H7 (cell line): Measurements from ENCODE around the gene CTCF. TPM values are rescaled to one million over a fixed set of nuclear protein-coding genes. Genes with fewer than 3 reads are reported as not detected.
A peak's percentile ranks its signal among the peaks of the same experiment; 100 is the strongest.

Experiments
- DNase-seq: peaks from one replicate; pipeline ENCODE4 v3.0.0; 2012
- H3K27me3 ChIP-seq: 2 replicates; pipeline ENCODE4 v1.6.0; 2011; ENCODE audit warnings: mild to moderate bottlenecking, low read length; ENCODE audit not compliant: control insufficient read depth, insufficient read depth
- H3K36me3 ChIP-seq: replicated peaks from 2 replicates; pipeline ENCODE4 v1.5.1; 2011; ENCODE audit warnings: low read length; ENCODE audit not compliant: control insufficient read depth, insufficient read depth
- H3K4me3 ChIP-seq: 2 replicates; pipeline ENCODE4 v1.5.1; 2011; ENCODE audit warnings: low read depth, mild to moderate bottlenecking, control low read depth, low read length, moderate library complexity; ENCODE audit not compliant: insufficient read depth
- total RNA-seq: library from RNA; depleted of rRNA; stranded (reverse); fragments of >200 nt; shearing (Covaris generic); gene quantifications from 2 replicates; pipeline ENCODE4 v1.2.3, GENCODE V29; 2014

The CTCF gene
- total RNA-seq, 1 experiment from 2014 or later: 35.7 TPM

- Histone ChIP-seq H3K36me3 (no peaks in the 10 kb centered on the region), H3K27me3 (no peaks in the 10 kb centered on the region), H3K4me3 (no peak overlapping the region)
- DNase-seq: no peak
Measured at GRCh38 chr16:67549936-67550335, 12.4 kb upstream of the CTCF start.

GRCh38 chr16:67551091-67551490, 11.2 kb upstream of the CTCF start:
- no peaks in the 10 kb centered on the region for H3K27me3 ChIP-seq
- DNase-seq: no peak
- H3K4me3 ChIP-seq: no peak overlapping the region

GRCh38 chr16:67551972-67552371, 10.4 kb upstream of the CTCF start:
- H3K36me3 ChIP-seq: no peaks in the 10 kb centered on the region
- no peak overlapping the region for H3K4me3 ChIP-seq
- H3K27me3 ChIP-seq: no peaks in the 10 kb centered on the region
- DNase-seq: no peak

More at GRCh38 chr16:67551091-67551490, 11.2 kb upstream of the CTCF start:
- H3K36me3 ChIP-seq: no peaks in the 10 kb centered on the region

- Histone ChIP-seq H3K4me3 (no peak overlapping the region), H3K27me3 (no peaks in the 10 kb centered on the region), H3K36me3 (no peaks in the 10 kb centered on the region)
- DNase-seq: peak; percentile 37
Measured at GRCh38 chr16:67552476-67552875, 9.8 kb upstream of the CTCF start.

GRCh38 chr16:67555795-67556212, 6.5 kb upstream of the CTCF start:
- no peaks in the 10 kb centered on the region for H3K27me3 ChIP-seq

GRCh38 chr16:67558859-67559258, 3.5 kb upstream of the CTCF start:
- no peaks in the 10 kb centered on the region for H3K27me3 ChIP-seq
- no peaks in the 10 kb centered on the region; the same call in 1 of the 2 replicates for H3K36me3 ChIP-seq
- DNase-seq: no peak
- no peak overlapping the region for H3K4me3 ChIP-seq

More at GRCh38 chr16:67555795-67556212, 6.5 kb upstream of the CTCF start:
- H3K36me3 ChIP-seq: no peaks in the 10 kb centered on the region; the same call in 1 of the 2 replicates
- no peak overlapping the region for H3K4me3 ChIP-seq
- no peak for DNase-seq

- no peak overlapping the region for H3K4me3 ChIP-seq
- no peaks in the 10 kb centered on the region for H3K27me3 ChIP-seq
- no peak for DNase-seq
- H3K36me3 ChIP-seq: no peaks in the 10 kb centered on the region; the same call in 1 of the 2 replicates
Measured at GRCh38 chr16:67560827-67561342, 1.4 kb upstream of the CTCF start.

- Histone ChIP-seq H3K36me3 (no peaks in the 10 kb centered on the region; the same call in 1 of the 2 replicates), H3K4me3 (peak overlapping the region; percentile 93), H3K27me3 (no peaks in the 10 kb centered on the region)
- no peak for DNase-seq
Measured at GRCh38 chr16:67561501-67561823, 864 bp upstream of the CTCF start.

GRCh38 chr16:67561824-67562525, 351 bp upstream of the CTCF start:
- peak; percentile 99 for DNase-seq
- Histone ChIP-seq H3K27me3 (no peaks in the 10 kb centered on the region), H3K36me3 (no peaks in the 10 kb centered on the region; the same call in 1 of the 2 replicates), H3K4me3 (peak overlapping the region; percentile 93)

- Histone ChIP-seq H3K36me3 (no peaks in the 10 kb centered on the region; the same call in 1 of the 2 replicates), H3K27me3 (no peaks in the 10 kb centered on the region), H3K4me3 (peak overlapping the region; percentile 93)
- peak; percentile 83 for DNase-seq
Measured at GRCh38 chr16:67562918-67563707, 787 bp downstream of the CTCF start.

GRCh38 chr16:67563708-67564468, 1.6 kb downstream of the CTCF start:
- H3K36me3 ChIP-seq: no peaks in the 10 kb centered on the region; the same call in 1 of the 2 replicates
- peak; percentile 39 for DNase-seq
- no peaks in the 10 kb centered on the region for H3K27me3 ChIP-seq
- H3K4me3 ChIP-seq: peak overlapping the region; percentile 93

- Histone ChIP-seq H3K4me3 (no peak overlapping the region), H3K36me3 (no peaks in the 10 kb centered on the region), H3K27me3 (no peaks in the 10 kb centered on the region)
- DNase-seq: no peak
Measured at GRCh38 chr16:67565470-67566100, 3.3 kb downstream of the CTCF start.

- Histone ChIP-seq H3K4me3 (no peak overlapping the region), H3K27me3 (no peaks in the 10 kb centered on the region), H3K36me3 (peaks cover 5% of the 10 kb centered on the region)
- DNase-seq: no peak
Measured at GRCh38 chr16:67571464-67571863, 9.1 kb downstream of the CTCF start.

GRCh38 chr16:67571981-67572431, 9.7 kb downstream of the CTCF start:
- H3K36me3 ChIP-seq: peaks cover 5% of the 10 kb centered on the region
- H3K4me3 ChIP-seq: no peak overlapping the region
- no peak for DNase-seq

More at GRCh38 chr16:67571981-67572431, 9.7 kb downstream of the CTCF start:
- H3K27me3 ChIP-seq: no peaks in the 10 kb centered on the region
